HepG2 (cell line): Measurements from ENCODE around the gene SHISAL1. TPM values are rescaled to one million over a fixed set of nuclear protein-coding genes. Genes with fewer than 3 reads are reported as not detected.
A peak's percentile ranks its signal among the peaks of the same experiment; 100 is the strongest.

Source experiments
- ATAC-seq: fragments of 200-7000 bp; cut with Tn5 transposase; 3 replicates; pipeline ENCODE4 v1.9.1; 2020; ENCODE audit warnings: mild to moderate bottlenecking, moderate library complexity
- BruUV-seq: library from RNA; stranded (reverse); fragments of 400-500 nt; replicated peaks from 2 replicates; lab custom pipeline; 2021; lab: Mats Ljungman, UMichigan
- CTCF ChIA-PET: fragments of 300-600 bp; formaldehyde crosslinking; extraction: SDS; loops from one replicate; lab custom pipeline; 2021; ENCODE audit warnings: low total read pairs, inconsistent platforms, low intra/inter-chr PET ratio; lab: Yijun Ruan, JAX
- POLR2A ChIA-PET: fragments of 350-600 bp; sonication (Branson Sonifier 250); formaldehyde crosslinking; loops from one replicate; lab custom pipeline; 2020; ENCODE audit warnings: antibody characterized with exemption, inconsistent platforms; lab: Yijun Ruan, JAX
- DNase-seq: peaks from one replicate; pipeline ENCODE4 v3.0.0-alpha.2; 2015; ENCODE audit warnings: low spot score
- FAIRE-seq: peaks from 3 replicates; lab custom pipeline; 2011; peaks lifted over from hg19 to GRCh38; lab: Jason Lieb, UNC
- H2AFZ ChIP-seq: one replicate; pipeline ENCODE4 v1.6.1; 2011; ENCODE audit warnings: low read length, inconsistent platforms
- H3K27ac ChIP-seq: fragments of 300-600 bp; 3 replicates; pipeline ENCODE4 v1.8.0; 2011; ENCODE audit warnings: mixed run types, mild to moderate bottlenecking, mixed read lengths, low read length, inconsistent platforms; ENCODE audit not compliant: insufficient read depth; ENCODE audit errors: extremely low read length
- H3K27me3 ChIP-seq, 2 experiments: fragments of 200-600 bp in 1 of 2; 2 replicates in 1 of 2; 3 replicates in 1 of 2; pipeline versions ENCODE4 v1.6.0 to v1.8.0; 2011; ENCODE audit warnings: low read length in 2 of 2, mild to moderate bottlenecking in 2 of 2, moderate library complexity in 2 of 2, inconsistent platforms in 1 of 2; ENCODE audit not compliant: insufficient read depth in 2 of 2, control insufficient read depth in 1 of 2
- H3K36me3 ChIP-seq, 2 experiments: fragments of 200-600 bp in 1 of 2; replicated peaks in 1 of 2; 2 replicates in 1 of 2; 3 replicates in 1 of 2; pipeline versions ENCODE4 v1.5.1 to v1.8.0; 2011; ENCODE audit warnings: low read length in 2 of 2, inconsistent platforms in 1 of 2; ENCODE audit not compliant: insufficient read depth in 2 of 2, control insufficient read depth in 1 of 2
- H3K4me1 ChIP-seq: 2 replicates; pipeline ENCODE4 v1.5.1; 2012; ENCODE audit warnings: low read length, inconsistent platforms; ENCODE audit not compliant: insufficient read depth
- H3K4me2 ChIP-seq: 2 replicates; pipeline ENCODE4 v1.6.0; 2011; ENCODE audit warnings: low read depth, low read length, inconsistent platforms
- H3K4me3 ChIP-seq, 3 experiments: fragments of 200-600 bp in 1 of 3; sonication (generic), shearing (Covaris generic) in 1 of 3; replicated peaks in 1 of 3; 2 replicates each; pipeline ENCODE4 v1.5.1; 2011 to 2016; ENCODE audit warnings: low read length in 3 of 3, inconsistent platforms in 2 of 3, low read depth in 2 of 3, mild to moderate bottlenecking in 2 of 3, control low read depth in 1 of 3, mixed read lengths in 1 of 3; ENCODE audit not compliant: insufficient read depth in 1 of 3
- H3K79me2 ChIP-seq: one replicate; pipeline ENCODE4 v1.6.1; 2011; ENCODE audit warnings: low read length, inconsistent platforms; ENCODE audit not compliant: insufficient read depth
- H3K9ac ChIP-seq: 2 replicates; pipeline ENCODE4 v1.6.0; 2011; ENCODE audit warnings: mild to moderate bottlenecking, low read depth, low read length, inconsistent platforms; ENCODE audit not compliant: insufficient read depth
- H3K9me3 ChIP-seq: 2 replicates; pipeline ENCODE4 v1.5.1; 2012; ENCODE audit warnings: mild to moderate bottlenecking, low read length
- H4K20me1 ChIP-seq: 2 replicates; pipeline ENCODE4 v1.6.0; 2011; ENCODE audit warnings: inconsistent platforms, mild to moderate bottlenecking, low read length, moderate library complexity; ENCODE audit not compliant: insufficient read depth
- FOXP1 ChIP-seq, 2 experiments: fragments of 450-650 bp in 1 of 2; IDR thresholded peaks; 2 replicates each; pipeline ENCODE4 v1.6.1; 2017 to 2018; ENCODE audit warnings: antibody characterized with exemption in 1 of 2
- KAT8 ChIP-seq: IDR thresholded peaks from 2 replicates; pipeline ENCODE4 v1.6.1; 2016; ENCODE audit warnings: missing genetic modification reagents, missing compliant biosample characterization
- ZFP90 ChIP-seq: sonication (generic); formaldehyde crosslinking; IDR thresholded peaks from 2 replicates; pipeline ENCODE4 v1.8.0; 2022; ENCODE audit warnings: missing genetic modification reagents, mild to moderate bottlenecking, inconsistent platforms, borderline replicate concordance
- ZNF850 ChIP-seq: sonication (generic); formaldehyde crosslinking; conservative IDR thresholded peaks from 2 replicates; pipeline ENCODE4 v1.9.0; 2021; ENCODE audit warnings: mild to moderate bottlenecking, missing genetic modification reagents
- WGBS: methylation state at CpG from one replicate; pipeline ENCODE4 v1.1.6; 2017; ENCODE audit warnings: low lambda C conversion rate; 5-methylcytosine and 5-hydroxymethylcytosine counted together
- in situ Hi-C: cut with HindIII; loops from 2 replicates; pipeline ENCODE4 v1.10.0; 2017; ENCODE audit warnings: low pct_unique_long_range_greater_than_20kb; ENCODE audit not compliant: extremely low pct_ligation_motif_present
- intact Hi-C: fragments of 100-400 bp; cut with micrococcal nuclease; formaldehyde crosslinking; loops from one replicate; pipeline ENCODE4 v1.10.0; 2022; ENCODE audit not compliant: unreplicated experiment
- polyA plus RNA-seq, 8 experiments: library from polyadenylated mRNA; depleted of rRNA in 3 of 8; stranded (reverse) in 7 of 8; unstranded in 1 of 8; fragments of >200 nt; fragmentation: Illumina TruSeq in 4 of 8; extraction: Trizol in 4 of 8; gene quantifications; 2 replicates each; pipeline versions ENCODE4 v1.2.1 to v1.2.3, GENCODE V29; 2011 to 2016; ENCODE audit warnings: low read depth in 4 of 8, missing spikeins in 1 of 8, mixed read lengths in 1 of 8; ENCODE audit not compliant: insufficient read depth in 1 of 8
- total RNA-seq, 5 experiments: library from RNA; depleted of rRNA; stranded (reverse); fragments of >200 nt; fragmentation: Illumina TruSeq; extraction: Trizol; gene quantifications; 2 replicates each; pipeline ENCODE4 v1.2.3, GENCODE V29; 2016; ENCODE audit warnings: low read depth in 1 of 5

Gene SHISAL1
- total and polyA plus RNA-seq, 2 of the 13 experiments (the other 11 are each of a cell fraction or from before 2014, with no cell fraction given): not detected

DNA sequence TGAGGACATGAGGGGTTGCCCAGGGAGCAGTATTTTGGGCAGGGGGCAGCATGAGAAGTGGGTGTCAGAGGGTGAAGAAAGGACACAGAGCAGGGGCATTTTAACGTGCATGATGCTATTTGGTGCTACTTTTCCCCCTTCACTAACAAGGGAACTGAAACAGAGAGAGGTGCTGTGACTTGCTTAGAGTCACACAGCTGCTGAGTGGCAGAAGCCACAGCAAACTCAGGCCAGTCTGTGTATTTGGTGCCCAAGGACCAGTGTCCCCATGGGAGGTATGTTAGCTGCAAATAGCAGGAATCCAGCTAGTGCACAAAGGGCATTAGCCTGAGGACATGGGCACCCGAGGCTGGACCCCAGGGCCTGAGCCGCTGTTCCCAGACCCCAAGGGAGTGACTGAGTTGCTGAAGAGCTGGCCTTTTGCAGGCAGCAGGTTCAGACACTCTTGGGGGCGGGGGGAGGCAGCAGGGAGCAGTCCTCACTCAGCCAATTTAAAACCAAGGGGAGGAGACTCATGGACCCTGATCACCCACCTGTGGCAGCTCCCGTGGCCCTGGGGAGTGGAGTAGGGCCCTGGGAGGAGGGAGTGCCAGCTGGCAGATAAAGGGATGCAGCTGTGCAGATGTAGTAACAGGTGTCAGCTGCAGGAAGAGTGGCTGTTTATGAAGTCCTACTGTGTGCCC lies 117.4 kb downstream of the SHISAL1 start:
- Histone ChIP-seq H3K27ac (no peak overlapping the region), H3K4me1 (no peaks in the 10 kb centered on the region), H3K9ac (no peak overlapping the region), H2AFZ (no peak overlapping the region), H3K79me2 (no peaks in the 10 kb centered on the region), H3K4me2 (no peak overlapping the region), H4K20me1 (no peaks in the 10 kb centered on the region), H3K9me3 (no peaks in the 10 kb centered on the region), H3K36me3 (no peaks in the 10 kb centered on the region), H3K27me3 (peaks cover 2 to 8% of the 10 kb centered on the region in 2 experiments; a peak in 3 of 5 replicates), H3K4me3 (no peak overlapping the region)
- WGBS: 0% methylated on average over 2 of the region's 5 CpGs
- in situ Hi-C loops (no loop called here), intact Hi-C loops (no loop called here)
- TF ChIP-seq ZNF850 (no peak), KAT8 (CRISPR knock-in tag) (no peak)
- ATAC-seq: no peak
- no peak for DNase-seq
- no peak for FAIRE-seq
- no TSS peak for BruUV-seq
- ChIA-PET CTCF (no interaction called here), POLR2A (no interaction called here)

DNA sequence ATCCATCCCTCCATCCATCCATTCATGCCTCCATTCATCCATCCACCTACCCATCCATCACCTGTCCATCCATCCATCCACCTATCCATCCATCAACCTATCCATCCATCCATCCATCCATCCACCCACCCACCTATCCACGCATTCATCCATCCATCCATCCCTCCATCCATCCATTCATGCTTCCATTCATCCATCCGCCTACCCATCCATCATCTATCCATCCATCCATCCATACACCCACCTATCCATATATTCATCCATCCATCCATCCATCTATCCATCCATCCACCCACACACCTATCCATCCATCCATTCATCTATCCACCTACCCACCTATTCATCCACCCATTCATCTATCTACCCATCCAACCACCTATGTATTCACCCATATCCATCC lies 118.2 kb downstream of the SHISAL1 start:
- CTCF ChIA-PET: no interaction called here
- POLR2A ChIA-PET: no interaction called here

More for the DNA sequence above, 118.2 kb downstream of the SHISAL1 start:
- Histone ChIP-seq H3K27me3 (peaks cover 0 to 7% of the 10 kb centered on the region in 2 experiments; a peak in 2 of 5 replicates), H4K20me1 (no peaks in the 10 kb centered on the region), H3K4me2 (no peak overlapping the region), H3K4me3 (no peak overlapping the region), H3K9ac (no peak overlapping the region), H3K4me1 (no peaks in the 10 kb centered on the region), H3K79me2 (no peaks in the 10 kb centered on the region), H3K27ac (no peak overlapping the region), H3K9me3 (no peaks in the 10 kb centered on the region), H3K36me3 (no peaks in the 10 kb centered on the region), H2AFZ (no peak overlapping the region)
- intact Hi-C loops: no loop called here
- TF ChIP-seq FOXP1 (IDR thresholded peaks at IDR 0.05): peak; percentile 25; the same call in 1 of the 2 replicates
- no peak for TF ChIP-seq FOXP1 (CRISPR knock-in tag; IDR thresholded peaks at IDR 0.05)
- no peak for TF ChIP-seq ZFP90
- DNase-seq (no peak), FAIRE-seq (no peak), ATAC-seq (no peak)
- in situ Hi-C loops: no loop called here
- no TSS peak for BruUV-seq
- WGBS: 2% methylated on average over 2 of the region's 2 CpGs

Other genes starting within 250 kb of the SHISAL1 start
- not detected in 2 replicates for gene PARVG, start 132.0 kb downstream of the SHISAL1 start, total RNA-seq (2016; rRNA removed; fragmentation: Illumina TruSeq; extraction: Trizol)
- gene PARVG, start 132.0 kb downstream of the SHISAL1 start, polyA plus RNA-seq (2011; rRNA removed): not detected in 2 replicates
- gene RTL6, start 185.3 kb upstream of the SHISAL1 start, total RNA-seq (2016; rRNA removed; fragmentation: Illumina TruSeq; extraction: Trizol): not detected in 2 replicates
- not detected in 2 replicates for gene RTL6, start 185.3 kb upstream of the SHISAL1 start, polyA plus RNA-seq (2011; rRNA removed)